Stomach (tissue), 9 donors: ENCODE results near the gene MALAT1. TPM values are rescaled to one million over a fixed set of nuclear protein-coding genes. Genes with fewer than 3 reads are reported as not detected.

Source experiments
- DNase-seq, 2 donors: peaks; one replicate each; pipeline versions ENCODE4 v3.0.0 to v3.0.0-alpha.2; 2013 to 2019
- H3K27ac ChIP-seq, 5 donors: fragments of 200-600 bp in 4 of 5; sonication (generic) in 4 of 5; one replicate each; pipeline ENCODE4 v1.5.1; 2013 to 2019; ENCODE audit warnings: mild to moderate bottlenecking in 1 of 5, moderate library complexity in 1 of 5
- H3K27me3 ChIP-seq, 3 donors: fragments of 200-600 bp; sonication (generic); one replicate each; pipeline ENCODE4 v1.5.1; 2017 to 2019; ENCODE audit warnings: mixed run types in 1 of 3
- H3K36me3 ChIP-seq, 4 donors: fragments of 200-600 bp; sonication (generic); 1 replicate in 3 of 4; 2 replicates in 1 of 4; pipeline ENCODE4 v1.5.1; 2016 to 2019
- H3K4me1 ChIP-seq, 4 donors: fragments of 200-600 bp; sonication (generic); one replicate each; pipeline ENCODE4 v1.5.1; 2016 to 2019
- H3K4me3 ChIP-seq, 4 donors: fragments of 200-600 bp; sonication (generic) in 3 of 4; one replicate each; pipeline ENCODE4 v1.5.1; 2016 to 2019; ENCODE audit warnings: mild to moderate bottlenecking in 1 of 4
- H3K9me3 ChIP-seq, 4 donors: fragments of 200-600 bp; sonication (generic); one replicate each; pipeline ENCODE4 v1.5.1; 2016 to 2019
- CTCF ChIP-seq, 7 experiments: fragments of 450-650 bp in 4 of 7; fragments of 200-600 bp in 3 of 7; sonication (generic) in 3 of 7; IDR thresholded peaks; one replicate each; pipeline ENCODE4 v1.5.1; 2016 to 2019; ENCODE audit warnings: antibody characterized with exemption in 7 of 7, control low read depth in 2 of 7, mild to moderate bottlenecking in 1 of 7
- EP300 ChIP-seq: sonication (generic); formaldehyde crosslinking; IDR thresholded peaks from one replicate; pipeline ENCODE4 v1.6.1; 2017; ENCODE audit warnings: antibody characterized with exemption
- POLR2A ChIP-seq, 4 donors: fragments of 450-650 bp; IDR thresholded peaks; one replicate each; pipeline ENCODE4 v1.6.1; 2016; ENCODE audit warnings: antibody characterized with exemption in 4 of 4, control low read depth in 2 of 4, mild to moderate bottlenecking in 1 of 4, moderate library complexity in 1 of 4
- POLR2AphosphoS5 ChIP-seq, 3 donors: sonication (generic); formaldehyde crosslinking; IDR thresholded peaks; one replicate each; pipeline ENCODE4 v1.6.1; 2016; ENCODE audit warnings: antibody characterized with exemption in 3 of 3
- WGBS, 5 donors: extraction: QIAGEN DNeasy Blood & Tissue Kit in 3 of 5; methylation state at CpG; one replicate each; pipeline versions ENCODE4 v1.1.5 to v1.1.7; 2013 to 2018; 5-methylcytosine and 5-hydroxymethylcytosine counted together
- intact Hi-C: fragments of 100-400 bp; cut with DNase I; formaldehyde crosslinking; loops from one replicate; pipeline ENCODE4 v1.15.1; 2023; ENCODE audit warnings: low total_unique reads
- polyA plus RNA-seq, 3 donors: library from polyadenylated mRNA; stranded (reverse); fragments of 200-250 nt; gene quantifications; one replicate each; pipeline ENCODE4 v1.2.3, GENCODE V29; 2013
- total RNA-seq, 5 donors: library from RNA; depleted of rRNA; stranded (reverse); fragments of >200 nt; gene quantifications; one replicate each; pipeline versions ENCODE4 v1.1.0 to v1.2.3, GENCODE V29; 2014 to 2016
- donor health status: healthy with polysubstance abuse.
- donor health status: Bipolar disorder and iron deficiency.
- donor health status: healthy.

The MALAT1 gene
- total and polyA plus RNA-seq, 8 donors, result 124 to 39,496 (median 11,695) TPM

- WGBS, 5 donors, result 87 to 94% (median 90%) methylated on average over 7 to 8 of the region's 8 CpGs
- TF ChIP-seq EP300 (no peak), POLR2AphosphoS5 (IDR thresholded peaks at IDR 0.05) (no peak), CTCF (IDR thresholded peaks at IDR 0.05) (no peak), POLR2A (IDR thresholded peaks at IDR 0.05) (no peak)
Observed at GRCh38 chr11:65526744-65527143, 27.9 kb downstream of the MALAT1 start.

GRCh38 chr11:65528819-65529350, 30.0 kb downstream of the MALAT1 start:
- no peak overlapping the region for H3K4me3 ChIP-seq
- DNase-seq, result peak in 1 of 2 donors; percentile 5
- TF ChIP-seq CTCF (IDR thresholded peaks at IDR 0.05), result no peak
- TF ChIP-seq EP300, result no peak
- TF ChIP-seq POLR2AphosphoS5 (IDR thresholded peaks at IDR 0.05), result no peak
- WGBS, 5 donors, result 89 to 95% (median 93%) methylated on average over 12 of the region's 12 CpGs
- no peaks in the 10 kb centered on the region for H3K27me3 ChIP-seq
- no peak overlapping the region for H3K27ac ChIP-seq
- H3K9me3 ChIP-seq, result no peaks in the 10 kb centered on the region
- peaks cover 21 to 44% (median 35%) of the 10 kb centered on the region in 4 donors for H3K4me1 ChIP-seq
- peaks cover 54 to 77% (median 77%) of the 10 kb centered on the region in 4 donors for H3K36me3 ChIP-seq
- intact Hi-C loops, result no loop called here

More at GRCh38 chr11:65526744-65527143, 27.9 kb downstream of the MALAT1 start:
- Histone ChIP-seq H3K36me3 (peaks cover 37 to 56% (median 55%) of the 10 kb centered on the region in 4 donors), H3K4me3 (peak overlapping the region in 1 of 4 donors; percentile 71), H3K27me3 (no peaks in the 10 kb centered on the region), H3K4me1 (peaks cover 21 to 52% (median 41%) of the 10 kb centered on the region in 4 donors), H3K27ac (no peak overlapping the region), H3K9me3 (no peaks in the 10 kb centered on the region)
- DNase-seq, result peak in 1 of 2 donors; percentile 7
- intact Hi-C loops, result no loop called here

- Histone ChIP-seq H3K36me3 (peaks cover 57 to 85% (median 83%) of the 10 kb centered on the region in 4 donors), H3K4me1 (peaks cover 14 to 37% (median 28%) of the 10 kb centered on the region in 4 donors), H3K4me3 (no peak overlapping the region), H3K27me3 (no peaks in the 10 kb centered on the region), H3K27ac (no peak overlapping the region), H3K9me3 (no peaks in the 10 kb centered on the region)
- TF ChIP-seq EP300, result no peak
- TF ChIP-seq POLR2A (IDR thresholded peaks at IDR 0.05), result no peak
- no peak for TF ChIP-seq CTCF (IDR thresholded peaks at IDR 0.05)
- TF ChIP-seq POLR2AphosphoS5 (IDR thresholded peaks at IDR 0.05), result no peak
- intact Hi-C loops, result no loop called here
- WGBS, 5 donors, result 72 to 88% (median 85%) methylated on average over 7 to 10 of the region's 10 CpGs
- peak in 1 of 2 donors; percentile 9 for DNase-seq
Observed at GRCh38 chr11:65529475-65530156, 30.8 kb downstream of the MALAT1 start.

- TF ChIP-seq CTCF (IDR thresholded peaks at IDR 0.05), result no peak
- TF ChIP-seq EP300, result no peak
- no peak for TF ChIP-seq POLR2A (IDR thresholded peaks at IDR 0.05)
- TF ChIP-seq POLR2AphosphoS5 (IDR thresholded peaks at IDR 0.05), result no peak
- no peak overlapping the region for H3K4me3 ChIP-seq
- peaks cover 14 to 37% (median 28%) of the 10 kb centered on the region in 4 donors for H3K4me1 ChIP-seq
- H3K27me3 ChIP-seq, result no peaks in the 10 kb centered on the region
- no peaks in the 10 kb centered on the region for H3K9me3 ChIP-seq
- peak in 1 of 2 donors; percentile 33 for DNase-seq
- 71 to 88% (median 84%) methylated on average over 5 of the region's 5 CpGs for WGBS, 5 donors
- H3K36me3 ChIP-seq, result peaks cover 57 to 90% (median 88%) of the 10 kb centered on the region in 4 donors
- no peak overlapping the region for H3K27ac ChIP-seq
- intact Hi-C loops, result no loop called here
Observed at GRCh38 chr11:65530157-65530496, 31.3 kb downstream of the MALAT1 start.
